Stomach (tissue), 9 donors: ENCODE data around the gene SCN5A. TPM values are rescaled to one million over a fixed set of nuclear protein-coding genes. Genes with fewer than 3 reads are reported as not detected.

ENCODE experiments used
- DNase-seq, 2 donors: peaks; one replicate each; pipeline versions ENCODE4 v3.0.0 to v3.0.0-alpha.2; 2013 to 2019
- H3K27ac ChIP-seq, 5 donors: fragments of 200-600 bp in 4 of 5; sonication (generic) in 4 of 5; one replicate each; pipeline ENCODE4 v1.5.1; 2013 to 2019; ENCODE audit warnings: mild to moderate bottlenecking in 1 of 5, moderate library complexity in 1 of 5
- H3K27me3 ChIP-seq, 3 donors: fragments of 200-600 bp; sonication (generic); one replicate each; pipeline ENCODE4 v1.5.1; 2017 to 2019; ENCODE audit warnings: mixed run types in 1 of 3
- H3K36me3 ChIP-seq, 4 donors: fragments of 200-600 bp; sonication (generic); 1 replicate in 3 of 4; 2 replicates in 1 of 4; pipeline ENCODE4 v1.5.1; 2016 to 2019
- H3K4me1 ChIP-seq, 4 donors: fragments of 200-600 bp; sonication (generic); one replicate each; pipeline ENCODE4 v1.5.1; 2016 to 2019
- H3K4me3 ChIP-seq, 4 donors: fragments of 200-600 bp; sonication (generic) in 3 of 4; one replicate each; pipeline ENCODE4 v1.5.1; 2016 to 2019; ENCODE audit warnings: mild to moderate bottlenecking in 1 of 4
- H3K9me3 ChIP-seq, 4 donors: fragments of 200-600 bp; sonication (generic); one replicate each; pipeline ENCODE4 v1.5.1; 2016 to 2019
- CTCF ChIP-seq, 7 experiments: fragments of 450-650 bp in 4 of 7; fragments of 200-600 bp in 3 of 7; sonication (generic) in 3 of 7; IDR thresholded peaks; one replicate each; pipeline ENCODE4 v1.5.1; 2016 to 2019; ENCODE audit warnings: antibody characterized with exemption in 7 of 7, control low read depth in 2 of 7, mild to moderate bottlenecking in 1 of 7
- EP300 ChIP-seq: sonication (generic); formaldehyde crosslinking; IDR thresholded peaks from one replicate; pipeline ENCODE4 v1.6.1; 2017; ENCODE audit warnings: antibody characterized with exemption
- POLR2A ChIP-seq, 4 donors: fragments of 450-650 bp; IDR thresholded peaks; one replicate each; pipeline ENCODE4 v1.6.1; 2016; ENCODE audit warnings: antibody characterized with exemption in 4 of 4, control low read depth in 2 of 4, mild to moderate bottlenecking in 1 of 4, moderate library complexity in 1 of 4
- POLR2AphosphoS5 ChIP-seq, 3 donors: sonication (generic); formaldehyde crosslinking; IDR thresholded peaks; one replicate each; pipeline ENCODE4 v1.6.1; 2016; ENCODE audit warnings: antibody characterized with exemption in 3 of 3
- WGBS, 5 donors: extraction: QIAGEN DNeasy Blood & Tissue Kit in 3 of 5; methylation state at CpG; one replicate each; pipeline versions ENCODE4 v1.1.5 to v1.1.7; 2013 to 2018; 5-methylcytosine and 5-hydroxymethylcytosine counted together
- intact Hi-C: fragments of 100-400 bp; cut with DNase I; formaldehyde crosslinking; loops from one replicate; pipeline ENCODE4 v1.15.1; 2023; ENCODE audit warnings: low total_unique reads
- polyA plus RNA-seq, 3 donors: library from polyadenylated mRNA; stranded (reverse); fragments of 200-250 nt; gene quantifications; one replicate each; pipeline ENCODE4 v1.2.3, GENCODE V29; 2013
- small RNA-seq, 4 donors: library from RNA; depleted of rRNA; stranded (forward); fragments of <200 nt; gene quantifications; one replicate each; pipeline ENCODE3, GENCODE V24; 2016
- total RNA-seq, 5 donors: library from RNA; depleted of rRNA; stranded (reverse); fragments of >200 nt; gene quantifications; one replicate each; pipeline versions ENCODE4 v1.1.0 to v1.2.3, GENCODE V29; 2014 to 2016
- donor health status: healthy with polysubstance abuse.
- donor health status: Bipolar disorder and iron deficiency.
- donor health status: healthy.

The SCN5A gene
- total and polyA plus RNA-seq, 8 donors, result 0.05 to 1.1 (median 0.10) TPM; not detected in 4

GRCh38 chr3:38500688-38501417 lies 148.6 kb downstream of the SCN5A start:
- no peaks in the 10 kb centered on the region for H3K9me3 ChIP-seq

More at GRCh38 chr3:38500688-38501417, 148.6 kb downstream of the SCN5A start:
- H3K36me3 ChIP-seq, result peaks cover 0 to 59% (median 52%) of the 10 kb centered on the region in 4 donors
- H3K27me3 ChIP-seq, result no peaks in the 10 kb centered on the region
- intact Hi-C loops, result no loop called here
- DNase-seq, result no peak
- H3K4me1 ChIP-seq, result peaks cover 0 to 19% (median 9%) of the 10 kb centered on the region in 4 donors
- H3K27ac ChIP-seq, result no peak overlapping the region
- WGBS, 5 donors, result 48 to 70% (median 64%) methylated on average over 2 of the region's 2 CpGs
- no peak for TF ChIP-seq POLR2A (IDR thresholded peaks at IDR 0.05)
- TF ChIP-seq CTCF (IDR thresholded peaks at IDR 0.05), result no peak
- no peak for TF ChIP-seq POLR2AphosphoS5 (IDR thresholded peaks at IDR 0.05)
- no peak for TF ChIP-seq EP300
- H3K4me3 ChIP-seq, result no peak overlapping the region

Small RNAs within 50 kb of the gene (small RNA-seq; reads per million reads assigned to genes)
- 0 reads per million in 4 donors for gene RF00019

Other genes with a start within 250 kb of the SCN5A start
- gene ACVR2B, start 195.8 kb downstream of the SCN5A start, total RNA-seq, result 10 to 100 TPM in 1 of 5 donors, 1 to 10 TPM in 4; 1.2 to 11.0 (median 5.4) TPM
- under 1 TPM; 0.61 to 0.81 (median 0.73) TPM for gene ACVR2B, start 195.8 kb downstream of the SCN5A start, polyA plus RNA-seq
- 100 to 1,000 TPM in 1 of 5 donors, 10 to 100 TPM in 2, 1 to 10 TPM in 1, not detected in 1; 4.3 to 202 (median 35.8) TPM for gene EXOG, start 153.3 kb downstream of the SCN5A start, total RNA-seq
- 1 to 10 TPM; 2.4 to 2.6 (median 2.4) TPM for gene EXOG, start 153.3 kb downstream of the SCN5A start, polyA plus RNA-seq
- gene SCN10A, start 166.5 kb upstream of the SCN5A start, total RNA-seq, result not detected
- not detected for gene SCN10A, start 166.5 kb upstream of the SCN5A start, polyA plus RNA-seq